ENCODE results near the gene ZNF410.

- TF ChIP-seq, protein P1, sequence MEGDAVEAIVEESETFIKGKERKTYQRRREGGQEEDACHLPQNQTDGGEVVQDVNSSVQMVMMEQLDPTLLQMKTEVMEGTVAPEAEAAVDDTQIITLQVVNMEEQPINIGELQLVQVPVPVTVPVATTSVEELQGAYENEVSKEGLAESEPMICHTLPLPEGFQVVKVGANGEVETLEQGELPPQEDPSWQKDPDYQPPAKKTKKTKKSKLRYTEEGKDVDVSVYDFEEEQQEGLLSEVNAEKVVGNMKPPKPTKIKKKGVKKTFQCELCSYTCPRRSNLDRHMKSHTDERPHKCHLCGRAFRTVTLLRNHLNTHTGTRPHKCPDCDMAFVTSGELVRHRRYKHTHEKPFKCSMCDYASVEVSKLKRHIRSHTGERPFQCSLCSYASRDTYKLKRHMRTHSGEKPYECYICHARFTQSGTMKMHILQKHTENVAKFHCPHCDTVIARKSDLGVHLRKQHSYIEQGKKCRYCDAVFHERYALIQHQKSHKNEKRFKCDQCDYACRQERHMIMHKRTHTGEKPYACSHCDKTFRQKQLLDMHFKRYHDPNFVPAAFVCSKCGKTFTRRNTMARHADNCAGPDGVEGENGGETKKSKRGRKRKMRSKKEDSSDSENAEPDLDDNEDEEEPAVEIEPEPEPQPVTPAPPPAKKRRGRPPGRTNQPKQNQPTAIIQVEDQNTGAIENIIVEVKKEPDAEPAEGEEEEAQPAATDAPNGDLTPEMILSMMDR (IDR thresholded peaks at IDR 0.05 in 8 of 11, conservative IDR thresholded peaks at IDR 0.05 in 3 of 11): no peak
- no peak for TF ChIP-seq POLR2AphosphoS5 (IDR thresholded peaks at IDR 0.05)
- no peak for TF ChIP-seq POLR2A (IDR thresholded peaks at IDR 0.05)
Observed at GRCh38 chr14:73889376-73889775, 2.7 kb downstream of the ZNF410 start.
